Endothelial cell of umbilical vein (primary cell): Measurements from ENCODE around the gene CTDSP1. TPM values are rescaled to one million over a fixed set of nuclear protein-coding genes. Genes with fewer than 3 reads are reported as not detected.

Experiments used
- BruUV-seq: library from RNA; stranded (reverse); fragments of 400-500 nt; replicated peaks from 2 replicates; lab custom pipeline; 2021; lab: Mats Ljungman, UMichigan
- CTCF ChIA-PET: fragments of 300-600, 350-600 bp; sonication (Branson Sonifier 250); formaldehyde crosslinking; loops from one replicate; lab custom pipeline; 2021; ENCODE audit warnings: antibody characterized with exemption, inconsistent platforms; lab: Charles Lee
- POLR2A ChIA-PET: fragments of 300-600, 350-600 bp; sonication (Branson Sonifier 250); formaldehyde crosslinking; loops from one replicate; lab custom pipeline; 2021; ENCODE audit warnings: antibody characterized with exemption, inconsistent platforms; lab: Charles Lee
- DNase-seq: peaks from one replicate; pipeline ENCODE4 v3.0.0-alpha.2; 2011; ENCODE audit warnings: low read depth, low spot score
- FAIRE-seq: peaks from 2 replicates; lab custom pipeline; 2011; peaks lifted over from hg19 to GRCh38; lab: Jason Lieb, UNC
- H2AFZ ChIP-seq: 2 replicates; pipeline ENCODE4 v1.6.0; 2012; ENCODE audit warnings: low read depth, low read length, control low read depth, inconsistent platforms
- H3K27ac ChIP-seq: 2 replicates; pipeline ENCODE4 v1.5.1; 2011; ENCODE audit warnings: low read depth, mild to moderate bottlenecking, control low read depth, low read length, moderate library complexity; ENCODE audit not compliant: insufficient read depth
- H3K27me3 ChIP-seq, 2 experiments: 2 replicates each; pipeline versions ENCODE4 v1.6.0 to v1.6.1; 2011; ENCODE audit warnings: low read length in 2 of 2, mixed read lengths in 1 of 2; ENCODE audit not compliant: control insufficient read depth in 2 of 2, insufficient read depth in 2 of 2
- H3K36me3 ChIP-seq, 2 experiments: 2 replicates in 1 of 2; 3 replicates in 1 of 2; pipeline ENCODE4 v1.5.1; 2011; ENCODE audit warnings: low read length in 2 of 2, mild to moderate bottlenecking in 1 of 2, moderate library complexity in 1 of 2; ENCODE audit not compliant: control insufficient read depth in 2 of 2, insufficient read depth in 2 of 2; ENCODE audit errors: extremely low read depth in 1 of 2
- H3K4me1 ChIP-seq: 3 replicates; pipeline ENCODE4 v1.5.1; 2011; ENCODE audit warnings: mild to moderate bottlenecking, low read length; ENCODE audit not compliant: control insufficient read depth, insufficient read depth; ENCODE audit errors: extremely low read depth
- H3K4me2 ChIP-seq: 2 replicates; pipeline ENCODE4 v1.6.1; 2011; ENCODE audit warnings: low read length, control low read depth, mixed read lengths; ENCODE audit not compliant: insufficient read depth
- H3K4me3 ChIP-seq, 3 experiments: fragments of 200-600 bp in 1 of 3; sonication (generic), shearing (Covaris generic) in 1 of 3; replicated peaks in 1 of 3; 2 replicates each; pipeline ENCODE4 v1.5.1; 2011 to 2016; ENCODE audit warnings: control low read depth in 3 of 3, low read length in 3 of 3, mild to moderate bottlenecking in 2 of 3, inconsistent platforms in 1 of 3, low read depth in 1 of 3, moderate library complexity in 1 of 3; ENCODE audit not compliant: insufficient read depth in 1 of 3
- H3K79me2 ChIP-seq: 2 replicates; pipeline ENCODE4 v1.6.0; 2012; ENCODE audit warnings: low read length, inconsistent platforms; ENCODE audit not compliant: control insufficient read depth, insufficient read depth
- H3K9ac ChIP-seq: replicated peaks from 2 replicates; pipeline ENCODE3; 2011; ENCODE audit warnings: low read length, control low read depth; ENCODE audit not compliant: insufficient read depth; ENCODE audit errors: extremely low read depth
- H3K9me1 ChIP-seq: replicated peaks from 3 replicates; pipeline ENCODE4 v1.6.0; 2011; ENCODE audit warnings: mild to moderate bottlenecking, low read length; ENCODE audit not compliant: control insufficient read depth, insufficient read depth; ENCODE audit errors: extremely low read depth
- H3K9me3 ChIP-seq: replicated peaks from 2 replicates; pipeline ENCODE4 v1.5.1; 2012; ENCODE audit warnings: low read length, inconsistent platforms; ENCODE audit not compliant: control insufficient read depth, insufficient read depth
- H4K20me1 ChIP-seq: replicated peaks from 2 replicates; pipeline ENCODE3; 2011; ENCODE audit warnings: mild to moderate bottlenecking, low read length; ENCODE audit not compliant: control insufficient read depth, insufficient read depth; ENCODE audit errors: extremely low read depth
- EZH2 ChIP-seq: IDR thresholded peaks from 2 replicates; pipeline ENCODE4 v1.6.1; 2012; ENCODE audit warnings: borderline replicate concordance, low read depth, mild to moderate bottlenecking, moderate library complexity, low read length, inconsistent platforms; ENCODE audit not compliant: severe bottlenecking
- FOS ChIP-seq: IDR thresholded peaks from 2 replicates; pipeline ENCODE4 v1.6.1; 2011; ENCODE audit warnings: mild to moderate bottlenecking, low read length, moderate library complexity, borderline replicate concordance; ENCODE audit not compliant: insufficient read depth
- GATA2 ChIP-seq: IDR thresholded peaks from 2 replicates; pipeline ENCODE4 v1.7.0; 2011; ENCODE audit warnings: low read depth, mild to moderate bottlenecking, moderate library complexity, mixed read lengths, low read length; ENCODE audit not compliant: insufficient read length, insufficient read depth
- JUN ChIP-seq: IDR thresholded peaks from 2 replicates; pipeline ENCODE4 v1.6.1; 2011; ENCODE audit warnings: borderline replicate concordance, low read depth; ENCODE audit not compliant: insufficient read length, insufficient read depth
- MYC ChIP-seq: IDR thresholded peaks from one replicate; pipeline ENCODE4 v1.6.1; 2011; ENCODE audit warnings: mild to moderate bottlenecking, low read depth, low read length
- POLR2A ChIP-seq: IDR thresholded peaks from 2 replicates; pipeline ENCODE4 v1.6.1; 2012; ENCODE audit warnings: low read depth, mild to moderate bottlenecking, control low read depth, low read length
- POLR2AphosphoS5 ChIP-seq: IDR thresholded peaks from 2 replicates; pipeline ENCODE4 v1.6.1; 2012; ENCODE audit warnings: low read depth, mild to moderate bottlenecking, control low read depth, low read length, moderate library complexity; ENCODE audit not compliant: insufficient read depth
- dilution Hi-C: fragments of 300-500 bp; cut with MboI; formaldehyde crosslinking; loops from one replicate; pipeline ENCODE4 v1.15.0; 2019; ENCODE audit warnings: low sequenced_read_pairs; ENCODE audit not compliant: extremely low pct_ligation_motif_present
- intact Hi-C: fragments of 100-400 bp; cut with micrococcal nuclease; formaldehyde crosslinking; loops from one replicate; pipeline ENCODE4 v1.10.0; 2022
- polyA plus RNA-seq, 4 experiments: library from polyadenylated mRNA; depleted of rRNA in 3 of 4; stranded (reverse) in 3 of 4; unstranded in 1 of 4; fragments of >200 nt; gene quantifications; 2 replicates each; pipeline versions ENCODE4 v1.2.1 to v1.2.3, GENCODE V29; 2011 to 2012; ENCODE audit warnings: missing spikeins in 1 of 4
- total RNA-seq: library from RNA; stranded (reverse); gene quantifications from 2 replicates; pipeline ENCODE4 v1.2.3, GENCODE V29; 2021
- TF ChIP-seq, protein P1 (sequence below), 2 donors: IDR thresholded peaks; 1 replicate in 1 of 2; 2 replicates in 1 of 2; pipeline ENCODE4 v1.5.1; 2011; ENCODE audit warnings: low read length in 2 of 2, mild to moderate bottlenecking in 2 of 2, moderate library complexity in 2 of 2, control low read depth in 1 of 2, inconsistent platforms in 1 of 2, low read depth in 1 of 2; ENCODE audit not compliant: insufficient read depth in 1 of 2; ENCODE audit errors: extremely low read depth in 1 of 2
- TF ChIP-seq, protein P2 (sequence below): IDR thresholded peaks from 2 replicates; pipeline ENCODE4 v1.6.1; 2011; ENCODE audit not compliant: insufficient read depth, insufficient read length

The CTDSP1 gene
- total and polyA plus RNA-seq, 2 donors (not counting 3 experiments of a cell fraction or from before 2014, with no cell fraction given), result 86.1 to 112 TPM

DNA sequence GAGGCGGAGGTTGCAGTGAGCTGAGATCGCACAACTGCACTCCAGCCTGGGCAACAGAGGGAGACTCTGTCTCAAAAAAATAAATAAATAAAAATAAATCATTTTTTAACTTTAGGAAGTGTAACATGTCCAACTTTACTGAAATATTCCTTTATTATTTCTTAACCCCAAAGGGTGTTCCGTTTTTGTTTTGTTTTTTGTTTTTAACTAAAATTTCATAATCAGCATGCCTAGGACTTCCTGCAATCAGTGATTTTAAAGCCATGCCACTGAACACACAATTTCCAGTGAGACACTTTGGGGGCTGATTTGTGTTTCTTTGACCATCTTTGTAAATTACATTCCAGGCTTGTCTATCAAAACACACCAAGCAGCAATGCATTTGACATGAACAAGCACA lies 35.9 kb upstream of the CTDSP1 start:
- no peak overlapping the region for H3K9ac ChIP-seq
- DNase-seq (no peak), FAIRE-seq (no peak)
- H3K36me3 ChIP-seq, result no peaks in the 10 kb centered on the region
- no TSS peak for BruUV-seq
- no peaks in the 10 kb centered on the region for H3K27me3 ChIP-seq
- TF ChIP-seq POLR2AphosphoS5 (no peak), EZH2 (no peak), FOS (no peak), POLR2A (no peak), MYC (no peak), JUN (no peak), GATA2 (no peak)
- TF ChIP-seq, protein P1, sequence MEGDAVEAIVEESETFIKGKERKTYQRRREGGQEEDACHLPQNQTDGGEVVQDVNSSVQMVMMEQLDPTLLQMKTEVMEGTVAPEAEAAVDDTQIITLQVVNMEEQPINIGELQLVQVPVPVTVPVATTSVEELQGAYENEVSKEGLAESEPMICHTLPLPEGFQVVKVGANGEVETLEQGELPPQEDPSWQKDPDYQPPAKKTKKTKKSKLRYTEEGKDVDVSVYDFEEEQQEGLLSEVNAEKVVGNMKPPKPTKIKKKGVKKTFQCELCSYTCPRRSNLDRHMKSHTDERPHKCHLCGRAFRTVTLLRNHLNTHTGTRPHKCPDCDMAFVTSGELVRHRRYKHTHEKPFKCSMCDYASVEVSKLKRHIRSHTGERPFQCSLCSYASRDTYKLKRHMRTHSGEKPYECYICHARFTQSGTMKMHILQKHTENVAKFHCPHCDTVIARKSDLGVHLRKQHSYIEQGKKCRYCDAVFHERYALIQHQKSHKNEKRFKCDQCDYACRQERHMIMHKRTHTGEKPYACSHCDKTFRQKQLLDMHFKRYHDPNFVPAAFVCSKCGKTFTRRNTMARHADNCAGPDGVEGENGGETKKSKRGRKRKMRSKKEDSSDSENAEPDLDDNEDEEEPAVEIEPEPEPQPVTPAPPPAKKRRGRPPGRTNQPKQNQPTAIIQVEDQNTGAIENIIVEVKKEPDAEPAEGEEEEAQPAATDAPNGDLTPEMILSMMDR (IDR thresholded peaks at IDR 0.05; ENCODE audit: extremely low read depth in 1 of 2, insufficient read depth in 1 of 2, low read depth in 1 of 2, low read length in 2 of 2), result no peak
- TF ChIP-seq, protein P2, sequence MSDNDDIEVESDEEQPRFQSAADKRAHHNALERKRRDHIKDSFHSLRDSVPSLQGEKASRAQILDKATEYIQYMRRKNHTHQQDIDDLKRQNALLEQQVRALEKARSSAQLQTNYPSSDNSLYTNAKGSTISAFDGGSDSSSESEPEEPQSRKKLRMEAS, result no peak
- POLR2A ChIA-PET, result no interaction called here
- no peak overlapping the region for H2AFZ ChIP-seq
- intact Hi-C loops (no loop called here), dilution Hi-C loops (no loop called here)
- no peaks in the 10 kb centered on the region for H3K4me1 ChIP-seq
- H3K4me3 ChIP-seq, result no peak overlapping the region
- no peak overlapping the region for H3K27ac ChIP-seq
- CTCF ChIA-PET, result no interaction called here
- H4K20me1 ChIP-seq, result no peaks in the 10 kb centered on the region
- no peak overlapping the region for H3K4me2 ChIP-seq
- no peaks in the 10 kb centered on the region for H3K9me1 ChIP-seq
- no peaks in the 10 kb centered on the region for H3K9me3 ChIP-seq
- H3K79me2 ChIP-seq, result no peaks in the 10 kb centered on the region
